GM19328 (cell line): ENCODE measurements around the gene PLA2G6.

ENCODE experiments used
- ATAC-seq: cut with Tn5 transposase; IDR thresholded peaks from one replicate; pipeline ENCODE4 v1.9.1; 2021; ENCODE audit warnings: mild to moderate bottlenecking, moderate library complexity; ENCODE audit not compliant: unreplicated experiment

The PLA2G6 gene

GRCh38 chr22:38214302-38215056 is 32.8 kb upstream of the PLA2G6 start:
- ATAC-seq: no peak

GRCh38 chr22:38213990-38214301 is 32.3 kb upstream of the PLA2G6 start:
- ATAC-seq: no peak

GRCh38 chr22:38213319-38213989 is 31.8 kb upstream of the PLA2G6 start:
- no peak for ATAC-seq

GRCh38 chr22:38212442-38212841 is 30.8 kb upstream of the PLA2G6 start:
- ATAC-seq: no peak

- no peak for ATAC-seq
Observed at GRCh38 chr22:38211556-38211955, 29.9 kb upstream of the PLA2G6 start.

- ATAC-seq: no peak
Observed at GRCh38 chr22:38208551-38208968, 26.9 kb upstream of the PLA2G6 start.

GRCh38 chr22:38207898-38208432 is 26.3 kb upstream of the PLA2G6 start:
- no peak for ATAC-seq

- no peak for ATAC-seq
Observed at GRCh38 chr22:38205261-38206128, 23.9 kb upstream of the PLA2G6 start.

- ATAC-seq: no peak
Observed at GRCh38 chr22:38204784-38205183, 23.2 kb upstream of the PLA2G6 start.

GRCh38 chr22:38203855-38204514 is 22.4 kb upstream of the PLA2G6 start:
- ATAC-seq: no peak

GRCh38 chr22:38203090-38203810 is 21.6 kb upstream of the PLA2G6 start:
- ATAC-seq: no peak

GRCh38 chr22:38202437-38203089 is 20.9 kb upstream of the PLA2G6 start:
- ATAC-seq: no peak

GRCh38 chr22:38201711-38202436 is 20.2 kb upstream of the PLA2G6 start, which contains the start of gene MAFF:
TSS of gene MAFF (plus strand) at chr22:38201994. CDS start at chr22:38213854, 11,860 bp downstream.
- peak; percentile 53 for ATAC-seq

GRCh38 chr22:38201371-38201710 is 19.7 kb upstream of the PLA2G6 start:
- ATAC-seq: no peak

GRCh38 chr22:38199826-38200559 is 18.4 kb upstream of the PLA2G6 start:
- no peak for ATAC-seq

GRCh38 chr22:38196791-38197419 is 15.3 kb upstream of the PLA2G6 start:
- no peak for ATAC-seq

- ATAC-seq: no peak
Observed at GRCh38 chr22:38193580-38193979, 11.9 kb upstream of the PLA2G6 start.

GRCh38 chr22:38192475-38192863 is 10.8 kb upstream of the PLA2G6 start:
- no peak for ATAC-seq
